Measurements from ENCODE around the gene GABBR2. TPM values are rescaled to one million over a fixed set of nuclear protein-coding genes. Genes with fewer than 3 reads are reported as not detected.

Gene GABBR2
- total RNA-seq, 3 donors from 2014 or later = not detected

DNA sequence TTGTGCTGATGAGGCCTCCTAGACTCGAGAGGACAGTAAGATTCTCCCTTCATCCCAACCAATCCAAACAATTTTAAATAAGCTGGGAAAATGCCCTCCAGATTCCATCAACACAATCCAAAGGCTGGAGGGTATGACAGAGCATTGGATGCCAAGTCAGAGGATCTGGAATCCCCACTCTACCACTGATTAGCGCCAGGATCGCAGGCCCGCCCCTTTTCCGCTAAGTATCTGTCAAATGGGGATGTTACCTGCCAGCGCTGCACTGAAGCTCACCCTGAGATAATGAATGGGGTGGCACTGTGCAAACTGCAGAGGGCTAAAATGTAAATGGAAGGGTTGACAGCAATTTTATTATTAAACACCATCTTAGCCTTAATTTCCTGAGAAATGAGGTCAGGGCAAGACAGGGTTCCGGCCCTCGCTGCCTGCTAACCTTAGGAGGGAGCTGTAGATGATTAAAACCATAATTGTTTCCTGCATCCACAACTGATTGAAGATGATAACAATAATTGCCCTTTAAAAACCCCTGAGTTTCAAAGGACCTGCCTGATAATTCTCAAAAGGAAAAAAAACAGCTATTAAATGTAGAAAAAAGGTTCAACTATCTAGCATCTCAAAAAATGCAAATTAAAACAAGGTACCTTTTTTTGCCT is 31.6 kb upstream of the GABBR2 start:
- no peak for DNase-seq (ENCODE audit: low spot score in 2 of 2)
- H3K27me3 ChIP-seq = no peaks in the 10 kb centered on the region
- H3K27ac ChIP-seq = no peak overlapping the region
- no peak for TF ChIP-seq POLR2A (IDR thresholded peaks at IDR 0.05)
- TF ChIP-seq POLR2AphosphoS5 (IDR thresholded peaks at IDR 0.05) = no peak
- TF ChIP-seq, protein P1, sequence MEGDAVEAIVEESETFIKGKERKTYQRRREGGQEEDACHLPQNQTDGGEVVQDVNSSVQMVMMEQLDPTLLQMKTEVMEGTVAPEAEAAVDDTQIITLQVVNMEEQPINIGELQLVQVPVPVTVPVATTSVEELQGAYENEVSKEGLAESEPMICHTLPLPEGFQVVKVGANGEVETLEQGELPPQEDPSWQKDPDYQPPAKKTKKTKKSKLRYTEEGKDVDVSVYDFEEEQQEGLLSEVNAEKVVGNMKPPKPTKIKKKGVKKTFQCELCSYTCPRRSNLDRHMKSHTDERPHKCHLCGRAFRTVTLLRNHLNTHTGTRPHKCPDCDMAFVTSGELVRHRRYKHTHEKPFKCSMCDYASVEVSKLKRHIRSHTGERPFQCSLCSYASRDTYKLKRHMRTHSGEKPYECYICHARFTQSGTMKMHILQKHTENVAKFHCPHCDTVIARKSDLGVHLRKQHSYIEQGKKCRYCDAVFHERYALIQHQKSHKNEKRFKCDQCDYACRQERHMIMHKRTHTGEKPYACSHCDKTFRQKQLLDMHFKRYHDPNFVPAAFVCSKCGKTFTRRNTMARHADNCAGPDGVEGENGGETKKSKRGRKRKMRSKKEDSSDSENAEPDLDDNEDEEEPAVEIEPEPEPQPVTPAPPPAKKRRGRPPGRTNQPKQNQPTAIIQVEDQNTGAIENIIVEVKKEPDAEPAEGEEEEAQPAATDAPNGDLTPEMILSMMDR (IDR thresholded peaks at IDR 0.05) = no peak
- no peaks in the 10 kb centered on the region for H3K36me3 ChIP-seq
- intact Hi-C loops (cut with DNase I; ENCODE audit: low total_unique reads) = no loop called here
- H3K4me1 ChIP-seq = no peaks in the 10 kb centered on the region
- H3K4me3 ChIP-seq = no peak overlapping the region
- peaks cover 0 to 4% of the 10 kb centered on the region in 2 donors for H3K9me3 ChIP-seq

DNA sequence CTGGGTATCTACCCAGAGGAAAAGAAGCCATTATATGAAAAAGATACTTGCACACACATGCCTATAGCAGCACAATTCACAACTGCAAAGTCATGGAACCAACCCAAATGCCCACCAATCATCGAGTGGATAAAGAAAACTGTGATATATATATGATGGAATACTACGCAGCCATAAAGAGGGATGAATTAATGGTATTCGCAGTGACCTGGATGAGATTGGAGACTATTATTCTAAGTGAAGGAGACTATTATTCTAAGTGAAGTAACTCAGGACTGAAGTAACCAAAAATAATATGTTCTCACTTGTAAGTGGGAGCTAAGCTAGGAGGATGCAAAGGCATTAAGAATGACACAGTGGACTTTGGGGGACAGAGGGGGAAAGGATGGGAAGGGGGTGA is 30.0 kb upstream of the GABBR2 start:
- Histone ChIP-seq H3K27me3 (no peaks in the 10 kb centered on the region), H3K4me1 (no peaks in the 10 kb centered on the region), H3K27ac (no peak overlapping the region), H3K9me3 (peaks cover 0 to 4% of the 10 kb centered on the region in 2 donors), H3K4me3 (no peak overlapping the region), H3K36me3 (no peaks in the 10 kb centered on the region)
- no peak for TF ChIP-seq POLR2A (IDR thresholded peaks at IDR 0.05)
- TF ChIP-seq, protein P1 (IDR thresholded peaks at IDR 0.05) = no peak
- TF ChIP-seq POLR2AphosphoS5 (IDR thresholded peaks at IDR 0.05) = no peak
- no peak for DNase-seq (ENCODE audit: low spot score in 2 of 2)
- intact Hi-C loops (cut with DNase I; ENCODE audit: low total_unique reads) = no loop called here

DNA sequence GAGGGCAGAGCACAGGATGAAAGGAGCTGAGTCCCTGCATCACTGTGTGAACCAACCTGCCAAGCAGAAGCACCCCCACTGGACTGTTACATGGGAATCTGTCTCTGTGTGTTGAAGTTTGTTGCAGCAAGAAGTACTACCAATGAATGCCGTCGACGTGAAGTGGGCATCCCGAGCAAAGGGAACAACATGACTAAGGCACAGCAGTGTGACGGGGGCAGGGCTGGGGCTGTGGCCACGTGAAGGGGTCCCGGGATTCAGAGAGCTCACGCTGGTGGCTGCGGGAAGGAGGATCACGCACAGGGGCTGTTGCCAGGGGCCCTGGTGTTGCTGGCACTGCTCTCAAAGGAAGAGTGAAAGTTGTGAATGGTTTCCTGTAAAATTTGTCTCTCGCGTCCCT is 27.5 kb upstream of the GABBR2 start:
- no peak overlapping the region for H3K4me3 ChIP-seq
- no peaks in the 10 kb centered on the region for H3K27me3 ChIP-seq
- TF ChIP-seq, protein P1 (IDR thresholded peaks at IDR 0.05) = no peak
- TF ChIP-seq POLR2A (IDR thresholded peaks at IDR 0.05) (no peak), POLR2AphosphoS5 (IDR thresholded peaks at IDR 0.05) (no peak)
- no peaks in the 10 kb centered on the region for H3K36me3 ChIP-seq
- no peak for DNase-seq (ENCODE audit: low spot score in 2 of 2)
- H3K4me1 ChIP-seq = no peaks in the 10 kb centered on the region
- intact Hi-C loops (cut with DNase I; ENCODE audit: low total_unique reads) = no loop called here
- peaks cover 0 to 4% of the 10 kb centered on the region in 2 donors for H3K9me3 ChIP-seq
- H3K27ac ChIP-seq = no peak overlapping the region

DNA sequence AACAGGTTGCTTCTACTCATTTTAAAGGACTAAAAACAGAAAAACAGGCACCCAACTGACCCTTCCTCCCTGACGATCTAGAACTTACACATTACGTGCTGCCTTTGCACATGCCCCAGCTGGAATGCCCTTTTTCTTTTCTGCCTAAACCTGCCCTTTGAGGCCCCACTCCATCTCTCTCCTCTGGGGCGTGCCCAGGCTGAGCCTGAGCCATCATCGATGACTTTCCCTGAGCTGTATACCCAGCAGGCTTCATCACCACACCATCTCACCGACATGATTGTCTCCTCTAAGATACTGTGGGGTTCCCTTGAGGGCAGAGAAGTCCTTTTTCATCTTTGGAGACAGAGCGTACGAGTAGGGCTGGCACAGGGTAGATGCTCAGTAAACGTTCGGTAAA is 24.1 kb upstream of the GABBR2 start:
- no peak for DNase-seq (ENCODE audit: low spot score in 2 of 2)
- H3K27ac ChIP-seq = no peak overlapping the region
- no peaks in the 10 kb centered on the region for H3K36me3 ChIP-seq
- no peak overlapping the region for H3K4me3 ChIP-seq
- intact Hi-C loops (cut with DNase I; ENCODE audit: low total_unique reads) = no loop called here
- no peaks in the 10 kb centered on the region for H3K27me3 ChIP-seq
- TF ChIP-seq, protein P1 (IDR thresholded peaks at IDR 0.05) = no peak
- no peak for TF ChIP-seq POLR2A (IDR thresholded peaks at IDR 0.05)
- H3K9me3 ChIP-seq = peaks cover 0 to 2% of the 10 kb centered on the region in 2 donors
- H3K4me1 ChIP-seq = no peaks in the 10 kb centered on the region

DNA sequence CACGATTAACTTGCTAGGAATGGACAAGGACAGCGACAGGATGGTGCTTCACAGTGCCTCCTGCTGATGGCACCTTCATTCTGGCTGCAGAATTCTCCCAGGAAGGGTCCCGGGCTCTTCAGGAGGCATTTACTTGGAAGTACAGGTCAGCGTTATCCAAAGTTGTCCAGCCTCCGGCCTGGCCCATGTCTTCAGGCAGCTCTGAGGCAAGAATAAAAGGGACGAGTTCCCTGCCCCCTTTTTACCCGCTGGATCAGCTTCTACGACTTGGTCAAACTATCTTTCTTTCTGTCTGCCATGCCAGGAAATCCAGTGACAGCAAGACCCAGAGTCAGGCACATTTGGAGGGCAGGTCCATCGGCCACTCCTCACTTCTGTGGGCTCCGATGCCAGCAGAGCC is 23.4 kb upstream of the GABBR2 start:
- TF ChIP-seq POLR2AphosphoS5 (IDR thresholded peaks at IDR 0.05) = no peak
- no peak for TF ChIP-seq POLR2A (IDR thresholded peaks at IDR 0.05)
- TF ChIP-seq, protein P1 (IDR thresholded peaks at IDR 0.05) = no peak
- H3K27ac ChIP-seq = no peak overlapping the region
- intact Hi-C loops (cut with DNase I; ENCODE audit: low total_unique reads) = no loop called here
- no peaks in the 10 kb centered on the region for H3K9me3 ChIP-seq
- no peaks in the 10 kb centered on the region for H3K36me3 ChIP-seq
- no peaks in the 10 kb centered on the region for H3K4me1 ChIP-seq
- no peak for DNase-seq (ENCODE audit: low spot score in 2 of 2)
- H3K27me3 ChIP-seq = no peaks in the 10 kb centered on the region
- H3K4me3 ChIP-seq = no peak overlapping the region

Measured in breast epithelium (tissue), 4 donors.